ENCODE data around the gene TSEN2. TPM values are rescaled to one million over a fixed set of nuclear protein-coding genes. Genes with fewer than 3 reads are reported as not detected.
"Not testable (repeated sequence)": the region's sequence is repeated elsewhere in the genome, so short reads cannot be mapped to it uniquely, and the experiment has no call there.

Gene TSEN2
- total RNA-seq, 1 donor from 2014 or later = 11.1 TPM

- intact Hi-C loops (cut with DNase I) = no loop called here
- no peak for DNase-seq (ENCODE audit: low spot score)
Measured at GRCh38 chr3:12451481-12451880, 32.8 kb upstream of the TSEN2 start.

GRCh38 chr3:12451960-12452359, 32.3 kb upstream of the TSEN2 start:
- no peak for DNase-seq (ENCODE audit: low spot score)
- intact Hi-C loops (cut with DNase I) = no loop called here

GRCh38 chr3:12452361-12453330, 31.6 kb upstream of the TSEN2 start:
- intact Hi-C loops (cut with DNase I) = no loop called here
- no peak for DNase-seq (ENCODE audit: low spot score)

DNA sequence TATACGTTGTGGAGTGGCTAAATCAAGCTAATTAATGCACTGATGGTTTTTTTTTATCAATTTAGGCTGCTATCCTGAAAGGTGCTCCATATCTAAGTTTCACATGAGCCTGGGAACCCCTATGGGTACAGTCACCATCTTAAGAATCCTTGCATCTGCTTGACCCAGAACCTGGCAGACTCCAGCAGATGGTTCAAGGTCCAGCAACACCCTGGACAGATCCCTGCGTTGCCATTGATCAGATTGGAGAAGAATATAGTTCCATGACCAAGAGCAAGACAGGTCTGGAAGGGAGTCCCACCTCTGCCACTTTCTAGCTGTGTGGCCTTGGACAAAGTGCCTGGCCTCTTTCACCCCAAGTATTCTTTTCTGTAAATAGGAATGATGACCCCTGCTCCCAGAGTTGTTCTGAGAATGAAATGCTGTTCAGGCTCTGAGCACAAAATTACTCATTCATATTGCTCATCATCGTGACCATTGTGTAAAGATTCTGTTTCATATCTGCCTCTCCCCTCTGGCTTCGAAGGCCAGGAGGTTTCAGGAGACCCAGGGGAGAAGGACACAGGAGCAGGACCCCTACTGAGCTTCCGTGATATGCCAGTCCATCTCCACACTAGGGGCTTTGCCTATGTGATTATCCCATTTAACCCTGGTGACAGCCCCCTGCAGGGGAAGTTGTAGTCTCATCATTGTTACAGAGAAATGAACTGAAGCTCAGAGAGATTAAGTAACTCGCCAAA, 30.0 kb upstream of the TSEN2 start:
- DNase-seq (ENCODE audit: low spot score) = no peak
- intact Hi-C loops (cut with DNase I) = no loop called here

GRCh38 chr3:12454816-12455121, 29.5 kb upstream of the TSEN2 start:
- intact Hi-C loops (cut with DNase I) = no loop called here
- DNase-seq (ENCODE audit: low spot score) = no peak

DNA sequence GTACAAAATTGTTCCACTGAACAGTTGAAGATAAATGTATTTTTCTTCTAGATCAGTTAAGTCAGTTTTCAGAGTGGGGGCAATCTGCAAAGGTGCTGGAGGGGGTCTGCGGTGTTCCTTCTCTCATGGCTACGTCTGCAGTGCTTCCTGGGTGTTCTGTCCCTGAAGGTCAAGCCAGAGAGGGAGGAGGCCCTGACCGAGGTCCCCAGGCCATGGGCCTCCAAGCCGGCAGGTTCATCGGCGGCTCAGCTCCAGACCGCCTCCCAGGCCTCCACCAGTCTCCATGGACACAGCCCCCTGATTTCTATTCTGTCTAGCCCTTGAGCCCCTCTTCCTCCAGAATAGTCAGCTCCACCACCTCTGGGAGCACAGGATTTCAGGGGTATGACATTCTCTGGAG, 28.5 kb upstream of the TSEN2 start:
- intact Hi-C loops (cut with DNase I) = no loop called here

GRCh38 chr3:12456441-12456840, 27.8 kb upstream of the TSEN2 start:
- DNase-seq (ENCODE audit: low spot score) = no peak
- intact Hi-C loops (cut with DNase I) = no loop called here

More for the DNA sequence above, 28.5 kb upstream of the TSEN2 start:
- DNase-seq (ENCODE audit: low spot score) = no peak

DNA sequence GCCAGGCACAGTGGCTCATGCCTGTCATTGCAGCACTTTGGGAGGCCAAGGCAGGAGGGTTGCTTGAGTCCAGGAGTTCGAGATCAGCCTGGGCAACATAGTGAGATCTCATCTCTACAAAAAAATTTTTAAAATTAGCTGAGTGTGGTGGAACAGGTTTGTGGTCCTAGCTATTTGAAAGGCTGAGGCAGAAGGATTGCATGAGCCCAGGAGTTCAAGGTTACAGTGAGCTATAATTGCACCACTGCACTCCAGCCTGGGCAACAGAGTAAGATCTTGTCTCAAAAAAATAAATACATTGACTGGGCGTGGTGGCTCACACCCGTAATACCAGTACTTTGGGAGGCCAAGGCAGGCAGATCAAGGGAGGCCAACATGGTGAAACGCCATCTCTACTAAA, 26.9 kb upstream of the TSEN2 start:
- intact Hi-C loops (cut with DNase I) = not testable (repeated sequence)

DNA sequence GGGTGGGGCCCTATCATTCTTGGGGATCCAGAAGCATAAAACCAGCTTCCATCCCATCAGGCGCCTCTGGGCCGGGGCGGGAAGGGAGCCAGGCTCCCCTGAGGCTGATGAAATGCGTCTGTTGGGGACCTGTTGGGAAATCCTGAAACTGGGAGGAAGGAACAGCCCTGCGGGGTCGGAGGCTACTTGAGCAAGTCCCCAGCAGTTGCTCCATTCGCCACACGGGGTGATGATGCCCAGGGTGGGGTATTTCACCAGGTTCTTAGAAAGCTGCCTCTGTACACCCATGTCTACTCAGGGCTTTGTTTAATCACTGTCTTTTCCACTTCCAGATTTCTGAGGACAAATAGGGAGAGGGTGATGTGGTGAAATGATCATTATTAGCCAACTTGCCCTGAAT, 25.4 kb upstream of the TSEN2 start:
- intact Hi-C loops (cut with DNase I) = no loop called here
- DNase-seq (ENCODE audit: low spot score) = no peak

More for the DNA sequence above, 26.9 kb upstream of the TSEN2 start:
- DNase-seq (ENCODE audit: low spot score) = not testable (repeated sequence)

- intact Hi-C loops (cut with DNase I) = no loop called here
- DNase-seq (ENCODE audit: low spot score) = no peak
Measured at GRCh38 chr3:12460127-12460526, 24.2 kb upstream of the TSEN2 start.

- intact Hi-C loops (cut with DNase I) = no loop called here
Measured at GRCh38 chr3:12461097-12461649, 23.1 kb upstream of the TSEN2 start.

GRCh38 chr3:12462159-12462947, 21.9 kb upstream of the TSEN2 start:
- no peak for DNase-seq (ENCODE audit: low spot score)
- intact Hi-C loops (cut with DNase I) = no loop called here

More at GRCh38 chr3:12461097-12461649, 23.1 kb upstream of the TSEN2 start:
- no peak for DNase-seq (ENCODE audit: low spot score)

DNA sequence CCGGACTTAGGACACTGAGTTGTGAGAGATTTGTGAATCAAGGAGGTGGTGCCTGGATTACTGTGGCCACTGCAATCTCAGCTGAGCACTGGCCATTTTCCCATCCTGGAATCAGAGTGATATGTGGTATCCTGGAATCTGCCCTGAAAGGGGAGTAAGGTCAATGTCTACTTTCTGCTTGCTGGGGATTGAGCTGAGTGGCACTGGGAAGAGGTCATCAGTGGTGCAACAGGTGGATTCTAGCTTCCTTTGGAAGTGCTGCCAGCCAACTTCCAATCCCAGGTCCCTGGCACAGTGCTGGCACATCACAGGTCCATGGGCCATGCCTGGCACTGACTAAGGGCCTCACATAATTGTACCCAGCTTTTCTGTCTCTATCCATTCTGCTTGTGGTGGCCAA, 20.6 kb upstream of the TSEN2 start:
- intact Hi-C loops (cut with DNase I) = no loop called here
- DNase-seq (ENCODE audit: low spot score) = no peak

DNA sequence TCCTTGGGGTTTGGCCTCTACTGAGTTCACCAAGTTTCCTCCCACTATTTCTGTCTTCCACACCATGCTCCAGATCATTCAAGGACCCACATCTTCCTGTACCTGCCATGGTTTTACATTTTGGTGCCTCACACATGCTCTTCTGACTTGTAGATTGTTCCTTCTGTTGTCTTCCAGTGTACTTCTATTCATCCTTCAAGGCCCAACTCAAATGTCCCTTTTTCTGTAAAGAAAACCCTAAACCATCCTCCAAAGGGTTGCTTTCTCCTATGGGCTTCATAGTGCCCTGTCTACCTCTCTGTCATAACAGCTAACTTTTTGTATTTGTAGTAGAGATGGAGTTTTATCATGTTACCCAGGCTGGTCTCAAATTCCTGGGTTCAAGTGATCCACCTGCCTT, 20.1 kb upstream of the TSEN2 start:
- intact Hi-C loops (cut with DNase I) = no loop called here
- no peak for DNase-seq (ENCODE audit: low spot score)

DNA sequence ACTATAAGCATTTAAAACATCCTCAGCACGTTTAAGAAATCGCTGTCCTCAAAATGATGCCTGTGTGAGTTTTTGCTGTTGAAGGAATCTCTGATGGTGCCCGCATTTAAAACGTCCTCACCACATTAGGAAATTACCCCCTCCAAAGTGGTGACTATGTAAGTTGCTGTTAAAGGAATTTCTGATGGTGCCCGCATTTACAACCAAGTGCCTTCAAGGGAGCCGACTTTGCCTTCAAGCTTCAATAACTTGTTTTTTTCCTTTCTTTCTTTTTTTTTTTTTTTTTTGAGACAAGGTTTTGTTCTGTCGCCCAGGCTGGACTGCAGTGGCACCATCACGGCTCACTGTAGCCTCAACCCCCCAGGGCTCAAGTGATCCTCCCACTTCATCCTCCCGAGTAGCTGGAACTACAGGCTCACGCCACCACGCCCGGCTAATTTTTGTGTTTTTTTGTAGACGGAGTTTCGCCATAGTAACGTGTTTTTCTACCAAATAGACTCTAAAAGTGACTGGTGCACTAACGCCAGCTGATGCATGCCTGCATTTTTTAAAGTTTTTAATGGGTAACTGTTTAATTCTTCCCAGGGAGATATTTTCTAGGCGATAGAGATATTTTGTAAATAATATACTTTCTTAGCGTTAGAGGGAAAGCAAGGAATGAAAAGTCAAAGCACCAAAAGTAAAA, 19.0 kb upstream of the TSEN2 start:
- intact Hi-C loops (cut with DNase I) = no loop called here
- DNase-seq (ENCODE audit: low spot score) = no peak

DNA sequence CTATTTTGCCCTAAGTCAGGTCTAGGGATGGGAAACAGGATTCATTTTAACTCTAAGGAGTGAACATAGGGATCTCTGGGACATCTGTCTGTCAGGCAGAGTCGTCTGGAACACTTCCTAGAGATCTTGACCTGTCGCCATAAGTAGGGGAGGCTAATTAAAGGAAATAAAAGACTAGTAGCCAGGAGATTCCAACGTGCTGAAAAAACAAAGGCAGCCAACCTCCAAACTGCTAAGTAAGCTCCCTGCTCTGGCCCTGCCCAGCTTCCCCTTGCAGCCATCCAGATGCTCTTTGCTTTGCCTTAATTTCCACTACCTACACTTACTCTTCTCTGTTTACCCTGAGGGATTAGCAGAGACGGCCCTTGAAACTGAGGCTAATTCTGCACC, 18.4 kb upstream of the TSEN2 start:
- intact Hi-C loops (cut with DNase I) = no loop called here

DNA sequence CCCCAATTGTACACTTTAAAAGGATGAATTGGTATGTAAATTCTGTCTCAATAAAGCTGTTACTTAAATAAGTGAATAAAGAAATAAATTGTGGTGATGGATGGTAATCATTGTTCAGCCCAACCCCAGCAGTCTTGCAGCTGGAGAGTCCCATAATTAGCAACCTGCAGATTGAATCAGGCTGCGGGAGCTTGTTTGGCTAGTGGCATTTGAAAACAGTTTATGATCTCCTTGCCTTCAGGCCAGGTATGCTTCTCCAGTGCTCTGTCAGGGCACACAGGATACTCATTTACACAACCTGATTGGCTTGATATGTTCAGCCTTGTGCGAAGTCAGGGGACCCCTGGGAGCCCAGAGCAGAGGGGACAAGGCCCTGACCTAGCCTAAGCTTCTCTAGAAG, 16.5 kb upstream of the TSEN2 start:
- no peak for DNase-seq (ENCODE audit: low spot score)
- intact Hi-C loops (cut with DNase I) = no loop called here

More for the DNA sequence above, 18.4 kb upstream of the TSEN2 start:
- no peak for DNase-seq (ENCODE audit: low spot score)

DNA sequence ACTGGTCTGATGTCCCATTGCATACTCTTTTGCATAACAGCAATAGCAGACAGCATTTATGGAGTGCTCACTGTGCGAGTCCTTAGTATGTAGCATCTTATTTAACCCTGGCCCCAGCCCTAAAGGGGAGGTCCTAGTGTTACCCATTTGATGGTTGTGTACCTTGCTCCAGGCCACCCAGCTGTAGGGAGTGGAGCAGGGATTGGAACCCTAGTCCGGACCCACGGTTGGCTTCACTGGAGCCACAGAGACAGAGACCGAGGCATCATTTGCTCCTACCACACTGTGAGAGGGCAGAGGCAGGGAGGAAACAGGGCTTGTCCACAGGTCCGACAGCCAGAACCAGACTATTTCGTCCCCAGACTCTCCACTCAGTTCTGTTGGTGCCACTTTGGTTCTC, 16.0 kb upstream of the TSEN2 start:
- no peak for DNase-seq (ENCODE audit: low spot score)
- intact Hi-C loops (cut with DNase I) = no loop called here

DNA sequence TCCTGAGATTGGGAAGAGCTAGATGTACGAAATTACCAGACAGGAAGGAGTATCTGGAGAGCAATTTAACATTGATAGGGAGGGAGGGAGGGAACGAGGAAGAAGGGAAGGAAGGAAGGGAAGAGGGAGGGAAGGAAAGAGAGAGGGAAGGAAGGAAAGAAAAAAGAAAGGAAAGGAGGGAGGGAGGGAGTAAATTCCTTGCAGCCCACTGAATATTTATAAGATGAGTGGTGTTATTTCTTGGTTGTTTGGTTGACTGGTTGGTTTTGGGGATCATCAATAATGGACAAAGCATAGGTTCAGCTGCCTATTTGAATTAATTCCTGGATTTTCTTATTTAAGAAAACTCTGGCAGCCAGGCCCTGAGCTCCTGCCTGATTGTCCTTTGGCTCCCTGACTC, 15.5 kb upstream of the TSEN2 start:
- no peak for DNase-seq (ENCODE audit: low spot score)
- intact Hi-C loops (cut with DNase I) = no loop called here

All from cardiac septum (tissue), 1 donor.